Hepatic stellate cell (primary cell): Measurements from ENCODE around the gene TSR1.
A peak's percentile ranks its signal among the peaks of the same experiment; 100 is the strongest.

Experiments used
- DNase-seq: peaks from one replicate; pipeline ENCODE4 v3.0.0; 2011; ENCODE audit warnings: low spot score

Gene TSR1

GRCh38 chr17:2336215-2336851 lies at the start of gene TSR1:
TSR1 (minus strand) TSS chr17:2336457; CDS start chr17:2336427, 30 bp downstream.
- peak; percentile 98 for DNase-seq

- no peak for DNase-seq
Observed at GRCh38 chr17:2385240-2386210, 49.3 kb upstream of the TSR1 start.

- no peak for DNase-seq
Observed at GRCh38 chr17:2384439-2385127, 48.3 kb upstream of the TSR1 start.

- DNase-seq: no peak
Observed at GRCh38 chr17:2383628-2384167, 47.4 kb upstream of the TSR1 start.

- DNase-seq: no peak
Observed at GRCh38 chr17:2380950-2381649, 44.8 kb upstream of the TSR1 start.

GRCh38 chr17:2380226-2380922 lies 44.1 kb upstream of the TSR1 start:
- no peak for DNase-seq

GRCh38 chr17:2379489-2380225 lies 43.4 kb upstream of the TSR1 start:
- no peak for DNase-seq

- no peak for DNase-seq
Observed at GRCh38 chr17:2378905-2379304, 42.6 kb upstream of the TSR1 start.

- DNase-seq: no peak
Observed at GRCh38 chr17:2377659-2378058, 41.4 kb upstream of the TSR1 start.

GRCh38 chr17:2376107-2376506 lies 39.9 kb upstream of the TSR1 start:
- no peak for DNase-seq

- no peak for DNase-seq
Observed at GRCh38 chr17:2375406-2375805, 39.1 kb upstream of the TSR1 start.

GRCh38 chr17:2374549-2375285 lies 38.5 kb upstream of the TSR1 start:
- no peak for DNase-seq

GRCh38 chr17:2373179-2373578 lies 36.9 kb upstream of the TSR1 start:
- DNase-seq: no peak

- DNase-seq: no peak
Observed at GRCh38 chr17:2372681-2373080, 36.4 kb upstream of the TSR1 start.

- DNase-seq: no peak
Observed at GRCh38 chr17:2372180-2372579, 35.9 kb upstream of the TSR1 start.

- DNase-seq: no peak
Observed at GRCh38 chr17:2371183-2372130, 35.2 kb upstream of the TSR1 start.

- no peak for DNase-seq
Observed at GRCh38 chr17:2370211-2370589, 33.9 kb upstream of the TSR1 start.

GRCh38 chr17:2369551-2370210 lies 33.4 kb upstream of the TSR1 start:
- no peak for DNase-seq
